Panc1 (cell line): ENCODE measurements around the gene ZNF236.

ENCODE experiments used
- POLR2AphosphoS5 ChIP-seq: IDR thresholded peaks from 2 replicates; pipeline ENCODE4 v1.6.1; 2012; ENCODE audit warnings: mild to moderate bottlenecking, low read depth, low read length, moderate library complexity
- TF ChIP-seq, protein P1 (sequence below): fragments of 450-650 bp; IDR thresholded peaks from 2 replicates; pipeline ENCODE4 v1.5.1; 2017; ENCODE audit warnings: mild to moderate bottlenecking
- TF ChIP-seq, protein P2 (sequence below), 2 experiments: IDR thresholded peaks; 2 replicates each; pipeline ENCODE4 v1.6.1; 2011 to 2012; ENCODE audit warnings: low read depth in 2 of 2, control low read depth in 1 of 2, low read length in 1 of 2, mild to moderate bottlenecking in 1 of 2, moderate library complexity in 1 of 2; ENCODE audit not compliant: insufficient read depth in 1 of 2

GRCh38 chr18:76935722-76936337 is 113.5 kb downstream of the ZNF236 start:
- TF ChIP-seq, protein P1, sequence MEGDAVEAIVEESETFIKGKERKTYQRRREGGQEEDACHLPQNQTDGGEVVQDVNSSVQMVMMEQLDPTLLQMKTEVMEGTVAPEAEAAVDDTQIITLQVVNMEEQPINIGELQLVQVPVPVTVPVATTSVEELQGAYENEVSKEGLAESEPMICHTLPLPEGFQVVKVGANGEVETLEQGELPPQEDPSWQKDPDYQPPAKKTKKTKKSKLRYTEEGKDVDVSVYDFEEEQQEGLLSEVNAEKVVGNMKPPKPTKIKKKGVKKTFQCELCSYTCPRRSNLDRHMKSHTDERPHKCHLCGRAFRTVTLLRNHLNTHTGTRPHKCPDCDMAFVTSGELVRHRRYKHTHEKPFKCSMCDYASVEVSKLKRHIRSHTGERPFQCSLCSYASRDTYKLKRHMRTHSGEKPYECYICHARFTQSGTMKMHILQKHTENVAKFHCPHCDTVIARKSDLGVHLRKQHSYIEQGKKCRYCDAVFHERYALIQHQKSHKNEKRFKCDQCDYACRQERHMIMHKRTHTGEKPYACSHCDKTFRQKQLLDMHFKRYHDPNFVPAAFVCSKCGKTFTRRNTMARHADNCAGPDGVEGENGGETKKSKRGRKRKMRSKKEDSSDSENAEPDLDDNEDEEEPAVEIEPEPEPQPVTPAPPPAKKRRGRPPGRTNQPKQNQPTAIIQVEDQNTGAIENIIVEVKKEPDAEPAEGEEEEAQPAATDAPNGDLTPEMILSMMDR, result no peak
- TF ChIP-seq, protein P2, sequence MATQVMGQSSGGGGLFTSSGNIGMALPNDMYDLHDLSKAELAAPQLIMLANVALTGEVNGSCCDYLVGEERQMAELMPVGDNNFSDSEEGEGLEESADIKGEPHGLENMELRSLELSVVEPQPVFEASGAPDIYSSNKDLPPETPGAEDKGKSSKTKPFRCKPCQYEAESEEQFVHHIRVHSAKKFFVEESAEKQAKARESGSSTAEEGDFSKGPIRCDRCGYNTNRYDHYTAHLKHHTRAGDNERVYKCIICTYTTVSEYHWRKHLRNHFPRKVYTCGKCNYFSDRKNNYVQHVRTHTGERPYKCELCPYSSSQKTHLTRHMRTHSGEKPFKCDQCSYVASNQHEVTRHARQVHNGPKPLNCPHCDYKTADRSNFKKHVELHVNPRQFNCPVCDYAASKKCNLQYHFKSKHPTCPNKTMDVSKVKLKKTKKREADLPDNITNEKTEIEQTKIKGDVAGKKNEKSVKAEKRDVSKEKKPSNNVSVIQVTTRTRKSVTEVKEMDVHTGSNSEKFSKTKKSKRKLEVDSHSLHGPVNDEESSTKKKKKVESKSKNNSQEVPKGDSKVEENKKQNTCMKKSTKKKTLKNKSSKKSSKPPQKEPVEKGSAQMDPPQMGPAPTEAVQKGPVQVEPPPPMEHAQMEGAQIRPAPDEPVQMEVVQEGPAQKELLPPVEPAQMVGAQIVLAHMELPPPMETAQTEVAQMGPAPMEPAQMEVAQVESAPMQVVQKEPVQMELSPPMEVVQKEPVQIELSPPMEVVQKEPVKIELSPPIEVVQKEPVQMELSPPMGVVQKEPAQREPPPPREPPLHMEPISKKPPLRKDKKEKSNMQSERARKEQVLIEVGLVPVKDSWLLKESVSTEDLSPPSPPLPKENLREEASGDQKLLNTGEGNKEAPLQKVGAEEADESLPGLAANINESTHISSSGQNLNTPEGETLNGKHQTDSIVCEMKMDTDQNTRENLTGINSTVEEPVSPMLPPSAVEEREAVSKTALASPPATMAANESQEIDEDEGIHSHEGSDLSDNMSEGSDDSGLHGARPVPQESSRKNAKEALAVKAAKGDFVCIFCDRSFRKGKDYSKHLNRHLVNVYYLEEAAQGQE (IDR thresholded peaks at IDR 0.05; ENCODE audit: insufficient read depth in 1 of 2, low read depth in 2 of 2, low read length in 1 of 2), result no peak
- TF ChIP-seq POLR2AphosphoS5, result no peak
